ENCODE results near the gene ELP5.
A peak's percentile ranks its signal among the peaks of the same experiment; 100 is the strongest.

The ELP5 gene

GRCh38 chr17:7252176-7253043, at the start of gene ELP5 (continued):
- 0 out of 2 replicates have a peak, but pooled peaks have one; percentile 25 for TF ChIP-seq ZNF596 (tag by site-specific recombination; IDR thresholded peaks at IDR 0.05)
- TF ChIP-seq ZNF521 (tag by site-specific recombination; IDR thresholded peaks at IDR 0.05) = no peak
- TF ChIP-seq ZNF610 (tag by site-specific recombination; IDR thresholded peaks at IDR 0.05; ENCODE audit: borderline replicate concordance) = peak; percentile 57; the same call in 1 of the 2 replicates
- TF ChIP-seq, protein P1, sequence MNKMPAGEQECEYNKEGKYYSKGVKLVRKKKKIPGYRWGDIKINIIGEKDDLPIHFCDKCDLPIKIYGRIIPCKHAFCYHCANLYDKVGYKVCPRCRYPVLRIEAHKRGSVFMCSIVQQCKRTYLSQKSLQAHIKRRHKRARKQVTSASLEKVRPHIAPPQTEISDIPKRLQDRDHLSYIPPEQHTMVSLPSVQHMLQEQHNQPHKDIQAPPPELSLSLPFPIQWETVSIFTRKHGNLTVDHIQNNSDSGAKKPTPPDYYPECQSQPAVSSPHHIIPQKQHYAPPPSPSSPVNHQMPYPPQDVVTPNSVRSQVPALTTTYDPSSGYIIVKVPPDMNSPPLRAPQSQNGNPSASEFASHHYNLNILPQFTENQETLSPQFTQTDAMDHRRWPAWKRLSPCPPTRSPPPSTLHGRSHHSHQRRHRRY (tag by site-specific recombination; IDR thresholded peaks at IDR 0.05) = 0 out of 2 replicates have a peak, but pooled peaks have one; percentile 12
- peak; percentile 87 for TF ChIP-seq ZNF76 (tag by site-specific recombination; IDR thresholded peaks at IDR 0.05; ENCODE audit: borderline replicate concordance, low read depth)
- TF ChIP-seq KLF17 (tag by site-specific recombination; IDR thresholded peaks at IDR 0.05) = peak; percentile 88
- TF ChIP-seq, protein P2, sequence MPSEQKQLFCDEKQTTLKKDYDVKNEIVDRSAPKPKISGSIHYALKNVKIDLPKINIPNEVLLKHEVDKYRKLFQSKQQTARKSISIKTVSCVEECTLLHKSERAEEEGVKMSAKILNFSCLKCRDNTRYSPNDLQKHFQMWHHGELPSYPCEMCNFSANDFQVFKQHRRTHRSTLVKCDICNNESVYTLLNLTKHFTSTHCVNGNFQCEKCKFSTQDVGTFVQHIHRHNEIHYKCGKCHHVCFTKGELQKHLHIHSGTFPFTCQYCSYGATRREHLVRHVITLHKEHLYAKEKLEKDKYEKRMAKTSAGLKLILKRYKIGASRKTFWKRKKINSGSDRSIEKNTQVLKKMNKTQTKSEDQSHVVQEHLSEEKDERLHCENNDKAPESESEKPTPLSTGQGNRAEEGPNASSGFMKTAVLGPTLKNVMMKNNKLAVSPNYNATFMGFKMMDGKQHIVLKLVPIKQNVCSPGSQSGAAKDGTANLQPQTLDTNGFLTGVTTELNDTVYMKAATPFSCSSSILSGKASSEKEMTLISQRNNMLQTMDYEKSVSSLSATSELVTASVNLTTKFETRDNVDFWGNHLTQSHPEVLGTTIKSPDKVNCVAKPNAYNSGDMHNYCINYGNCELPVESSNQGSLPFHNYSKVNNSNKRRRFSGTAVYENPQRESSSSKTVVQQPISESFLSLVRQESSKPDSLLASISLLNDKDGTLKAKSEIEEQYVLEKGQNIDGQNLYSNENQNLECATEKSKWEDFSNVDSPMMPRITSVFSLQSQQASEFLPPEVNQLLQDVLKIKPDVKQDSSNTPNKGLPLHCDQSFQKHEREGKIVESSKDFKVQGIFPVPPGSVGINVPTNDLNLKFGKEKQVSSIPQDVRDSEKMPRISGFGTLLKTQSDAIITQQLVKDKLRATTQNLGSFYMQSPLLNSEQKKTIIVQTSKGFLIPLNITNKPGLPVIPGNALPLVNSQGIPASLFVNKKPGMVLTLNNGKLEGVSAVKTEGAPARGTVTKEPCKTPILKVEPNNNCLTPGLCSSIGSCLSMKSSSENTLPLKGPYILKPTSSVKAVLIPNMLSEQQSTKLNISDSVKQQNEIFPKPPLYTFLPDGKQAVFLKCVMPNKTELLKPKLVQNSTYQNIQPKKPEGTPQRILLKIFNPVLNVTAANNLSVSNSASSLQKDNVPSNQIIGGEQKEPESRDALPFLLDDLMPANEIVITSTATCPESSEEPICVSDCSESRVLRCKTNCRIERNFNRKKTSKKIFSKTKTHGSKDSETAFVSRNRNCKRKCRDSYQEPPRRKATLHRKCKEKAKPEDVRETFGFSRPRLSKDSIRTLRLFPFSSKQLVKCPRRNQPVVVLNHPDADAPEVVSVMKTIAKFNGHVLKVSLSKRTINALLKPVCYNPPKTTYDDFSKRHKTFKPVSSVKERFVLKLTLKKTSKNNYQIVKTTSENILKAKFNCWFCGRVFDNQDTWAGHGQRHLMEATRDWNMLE (tag by site-specific recombination; conservative IDR thresholded peaks at IDR 0.05; ENCODE audit: low read depth) = no peak
- TF ChIP-seq ZBTB17 (tag by site-specific recombination; IDR thresholded peaks at IDR 0.05) = peak; percentile 99
- peak; percentile 97 for TF ChIP-seq ZNF600 (tag by site-specific recombination; IDR thresholded peaks at IDR 0.05)
- TF ChIP-seq ZNF398 (tag by site-specific recombination; IDR thresholded peaks at IDR 0.05) = peak; percentile 27; the same call in 1 of the 2 replicates
- peak; percentile 98 for TF ChIP-seq ZNF501 (tag by site-specific recombination; IDR thresholded peaks at IDR 0.05)
- peak; percentile 99 for TF ChIP-seq CTCF (tag by site-specific recombination; IDR thresholded peaks at IDR 0.05)
- TF ChIP-seq KLF7 (tag by site-specific recombination; IDR thresholded peaks at IDR 0.05; ENCODE audit: borderline replicate concordance) = peak; percentile 64; the same call in 1 of the 2 replicates
- peak; percentile 88 for TF ChIP-seq KLF8 (tag by site-specific recombination; IDR thresholded peaks at IDR 0.05)
- peak; percentile 93 for TF ChIP-seq ZNF24 (tag by site-specific recombination; IDR thresholded peaks at IDR 0.05)
- TF ChIP-seq ZNF132 (tag by site-specific recombination; IDR thresholded peaks at IDR 0.05; ENCODE audit: borderline replicate concordance) = no peak
- TF ChIP-seq ZNF341 (tag by site-specific recombination; IDR thresholded peaks at IDR 0.05; ENCODE audit: low read depth) = peak; percentile 93
- TF ChIP-seq ZIC2 (tag by site-specific recombination; IDR thresholded peaks at IDR 0.05) = peak; percentile 70
- peak; percentile 41; the same call in 1 of the 2 replicates for TF ChIP-seq ZNF843 (tag by site-specific recombination; IDR thresholded peaks at IDR 0.05)
- TF ChIP-seq MYNN (tag by site-specific recombination; IDR thresholded peaks at IDR 0.05; ENCODE audit: borderline replicate concordance) = no peak
- TF ChIP-seq ZNF148 (tag by site-specific recombination; IDR thresholded peaks at IDR 0.05; ENCODE audit: borderline replicate concordance) = no peak
- no peak for TF ChIP-seq SCRT1 (tag by site-specific recombination; IDR thresholded peaks at IDR 0.05; ENCODE audit: borderline replicate concordance)
- peak; percentile 84; the same call in 1 of the 2 replicates for TF ChIP-seq KLF16 (tag by site-specific recombination; IDR thresholded peaks at IDR 0.05)
- TF ChIP-seq ZBTB8A (tag by site-specific recombination; IDR thresholded peaks at IDR 0.05) = peak; percentile 91
- 0 out of 2 replicates have a peak, but pooled peaks have one; percentile 33 for TF ChIP-seq ZNF366 (tag by site-specific recombination; conservative IDR thresholded peaks at IDR 0.05)
